HG02642 (cell line): ENCODE data around the gene PLK3.
A peak's percentile ranks its signal among the peaks of the same experiment; 100 is the strongest.
"Not testable (repeated sequence)": the region's sequence is repeated elsewhere in the genome, so short reads cannot be mapped to it uniquely, and the experiment has no call there.

ENCODE experiments used
- ATAC-seq: cut with Tn5 transposase; IDR thresholded peaks from one replicate; pipeline ENCODE4 v1.9.1; 2021; ENCODE audit warnings: mild to moderate bottlenecking; ENCODE audit not compliant: unreplicated experiment, poor library complexity

The PLK3 gene

DNA sequence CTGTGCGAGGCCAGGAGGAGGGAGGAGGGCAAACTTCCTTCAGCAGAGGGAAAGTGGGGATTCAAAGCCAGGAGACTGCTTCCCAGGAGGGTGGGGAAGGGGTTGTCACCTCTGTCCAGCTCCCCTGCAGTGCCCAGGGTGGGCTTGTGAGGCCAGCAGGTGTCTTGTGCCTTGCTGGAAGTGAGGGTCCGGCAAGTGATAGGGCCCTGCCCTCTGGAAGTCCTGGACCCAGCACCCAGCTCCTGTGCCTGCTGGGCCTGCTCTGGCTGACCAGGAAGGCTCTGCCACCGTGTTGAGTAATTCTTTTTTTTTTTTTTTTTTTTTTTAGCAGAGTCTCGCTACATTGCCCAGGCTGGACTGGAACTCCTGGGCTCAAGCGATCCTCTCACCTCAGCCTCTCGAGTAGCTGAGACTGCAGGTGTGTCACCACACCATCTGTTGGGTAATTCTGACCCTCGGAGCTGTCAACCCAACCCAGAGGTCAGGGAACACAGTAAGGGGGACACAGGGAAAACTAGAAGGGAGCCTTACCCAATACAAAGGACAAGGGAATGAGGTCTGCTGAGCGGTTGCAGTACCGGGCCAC, 13.2 kb upstream of the PLK3 start:
- ATAC-seq: no peak

DNA sequence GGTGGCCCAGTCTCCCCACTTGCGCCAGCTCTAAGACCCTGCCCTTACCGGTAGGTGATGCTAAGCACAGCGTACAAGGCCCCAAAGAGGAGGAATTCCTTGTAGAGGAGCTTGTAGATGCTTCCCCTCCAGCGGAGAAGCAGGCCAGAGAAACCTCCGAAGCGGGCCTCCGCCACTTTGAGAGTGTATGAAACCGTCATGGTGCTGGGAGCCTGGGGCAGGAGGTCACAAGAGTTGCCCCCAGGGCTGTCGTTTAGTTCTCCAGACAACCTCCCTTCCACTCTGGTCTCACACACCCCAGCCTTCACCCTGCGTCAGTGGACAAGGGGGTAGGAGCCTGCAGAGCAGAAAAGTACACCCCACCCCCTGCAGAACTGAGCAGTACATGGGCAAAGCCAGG, 12.7 kb upstream of the PLK3 start:
- ATAC-seq: no peak

DNA sequence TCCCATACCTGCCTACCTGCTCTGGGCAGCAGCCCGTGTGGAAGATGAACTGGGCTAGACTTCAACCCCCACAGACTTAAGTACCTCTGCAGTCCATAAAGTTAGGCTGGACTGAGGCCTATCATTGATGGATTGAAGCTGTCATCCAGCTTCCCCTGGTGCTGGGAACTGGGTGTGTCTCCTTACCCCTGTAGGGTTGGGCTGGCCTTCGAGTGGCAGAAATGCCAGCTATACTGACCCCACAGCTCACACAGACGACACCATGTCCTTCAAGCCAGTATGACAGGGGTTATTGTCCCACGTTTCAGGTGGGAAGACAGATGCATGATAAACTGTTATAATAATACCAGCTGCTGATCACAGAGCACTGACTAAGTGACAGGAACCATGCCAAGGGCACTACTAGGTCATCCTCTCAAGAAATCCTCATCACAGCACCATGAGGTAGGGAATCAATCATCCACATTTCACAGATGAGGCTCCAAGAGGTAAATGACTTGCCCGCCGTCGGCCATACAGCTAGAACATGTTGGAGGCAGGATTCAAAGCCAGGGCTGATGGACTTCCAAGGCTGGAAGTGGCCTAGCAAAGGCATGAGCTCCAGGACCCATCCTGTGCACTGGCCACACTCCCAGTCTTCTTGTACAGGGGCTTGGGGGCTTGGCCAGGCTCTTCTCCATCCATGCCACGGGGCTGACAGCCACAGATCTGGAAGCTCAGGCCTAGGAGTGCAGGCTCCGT, 11.9 kb upstream of the PLK3 start, which contains the start of gene BEST4:
BEST4 (minus strand) TSS at position 51 of the 741 bp plus-strand sequence. CDS start 465 bp downstream, outside the sequence.
- no peak for ATAC-seq

DNA sequence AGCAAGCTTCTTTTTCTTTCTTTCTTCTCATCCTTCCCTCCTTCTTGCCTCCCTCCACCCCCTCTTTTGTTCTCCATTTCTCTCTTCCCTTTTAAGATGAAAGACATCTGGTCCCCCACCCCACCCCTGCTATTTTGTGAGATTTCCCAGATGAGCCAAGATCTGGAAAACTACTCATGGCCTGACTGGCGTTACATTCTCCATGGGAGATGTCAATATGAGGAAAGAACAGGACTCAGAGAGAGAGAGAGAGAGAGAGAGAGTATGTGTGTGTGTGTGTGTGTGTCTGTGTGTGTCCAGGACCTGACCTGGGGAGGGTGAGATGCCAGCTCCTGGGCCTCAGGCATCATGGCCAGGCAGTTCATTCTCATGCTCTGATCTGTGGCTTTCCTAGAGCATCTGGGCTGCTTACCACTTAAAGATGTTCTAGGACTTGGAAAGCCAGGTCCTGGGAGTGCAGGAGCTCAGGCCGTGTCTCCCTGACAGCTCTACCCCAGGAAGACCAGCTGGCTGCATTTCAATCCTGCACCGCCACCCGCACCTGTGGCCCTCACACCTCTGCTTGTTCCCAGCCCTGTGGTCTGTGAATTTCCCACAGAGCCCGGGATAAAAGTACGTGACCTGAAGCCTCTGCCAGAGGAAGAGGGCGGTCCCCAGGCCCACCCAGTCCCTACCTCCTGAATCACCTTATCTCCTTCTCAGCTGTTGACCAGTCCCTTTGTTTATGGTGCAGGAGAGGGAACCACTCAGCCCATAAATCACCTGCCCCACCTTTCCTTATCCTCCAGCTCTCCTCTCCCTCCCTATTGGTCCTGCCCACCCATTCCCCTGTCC, 9.0 kb upstream of the PLK3 start:
- ATAC-seq: no peak

DNA sequence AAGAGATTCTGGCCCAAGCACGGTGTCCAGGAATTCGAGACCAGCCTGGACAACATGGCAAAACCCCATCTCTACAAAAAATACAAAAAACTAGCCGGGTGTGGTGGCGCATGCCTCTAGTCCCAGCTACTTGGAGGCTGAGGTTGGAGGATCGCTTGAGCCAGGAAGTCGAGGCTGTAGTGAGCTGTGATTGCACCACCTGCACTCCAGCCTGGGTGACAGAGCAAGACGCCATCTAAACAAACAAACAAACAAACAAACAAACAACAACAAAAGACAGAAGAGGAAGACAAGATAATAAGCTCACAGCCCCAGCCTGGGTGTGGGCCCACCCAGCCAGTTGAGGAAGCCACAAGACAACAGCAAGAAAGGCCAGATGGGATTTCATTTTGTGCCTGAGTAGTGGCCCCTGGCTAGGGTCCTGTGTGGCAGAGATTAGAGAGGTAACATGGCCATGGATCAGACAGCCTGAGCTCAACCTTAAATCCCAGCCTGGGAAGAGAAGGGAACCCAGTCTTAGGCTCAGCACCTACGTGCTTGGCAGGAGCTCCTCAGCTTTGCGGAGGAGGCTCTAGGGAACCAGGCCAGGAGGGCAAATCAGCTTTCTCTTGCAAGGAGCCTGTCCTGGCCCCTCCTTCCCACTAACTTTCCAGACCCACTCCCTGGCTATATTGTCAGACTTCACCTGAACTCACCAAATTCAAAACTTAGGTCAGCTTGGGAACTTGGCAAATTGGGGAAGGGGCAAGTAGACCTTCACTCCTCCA, 7.3 kb upstream of the PLK3 start:
- ATAC-seq: no peak

DNA sequence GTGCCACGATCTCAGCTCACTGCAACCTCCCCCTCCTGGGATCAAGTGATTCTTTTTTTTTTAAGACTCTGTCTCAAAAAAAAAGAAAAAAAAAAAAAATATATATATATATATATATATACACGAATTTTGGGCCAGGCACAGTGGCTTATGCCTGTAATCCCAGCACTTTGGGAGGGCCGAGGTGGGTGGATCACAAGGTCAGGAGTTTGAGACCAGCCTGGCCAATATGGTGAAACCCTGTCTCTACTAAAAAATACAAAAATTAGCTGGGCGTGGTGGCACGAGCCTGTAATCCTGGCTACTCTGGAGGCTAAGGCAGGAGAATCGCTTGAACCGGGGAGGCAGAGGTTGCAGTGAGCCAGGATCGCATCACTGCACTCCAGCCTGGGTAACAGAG, 2.3 kb upstream of the PLK3 start:
- not testable (repeated sequence) for ATAC-seq

DNA sequence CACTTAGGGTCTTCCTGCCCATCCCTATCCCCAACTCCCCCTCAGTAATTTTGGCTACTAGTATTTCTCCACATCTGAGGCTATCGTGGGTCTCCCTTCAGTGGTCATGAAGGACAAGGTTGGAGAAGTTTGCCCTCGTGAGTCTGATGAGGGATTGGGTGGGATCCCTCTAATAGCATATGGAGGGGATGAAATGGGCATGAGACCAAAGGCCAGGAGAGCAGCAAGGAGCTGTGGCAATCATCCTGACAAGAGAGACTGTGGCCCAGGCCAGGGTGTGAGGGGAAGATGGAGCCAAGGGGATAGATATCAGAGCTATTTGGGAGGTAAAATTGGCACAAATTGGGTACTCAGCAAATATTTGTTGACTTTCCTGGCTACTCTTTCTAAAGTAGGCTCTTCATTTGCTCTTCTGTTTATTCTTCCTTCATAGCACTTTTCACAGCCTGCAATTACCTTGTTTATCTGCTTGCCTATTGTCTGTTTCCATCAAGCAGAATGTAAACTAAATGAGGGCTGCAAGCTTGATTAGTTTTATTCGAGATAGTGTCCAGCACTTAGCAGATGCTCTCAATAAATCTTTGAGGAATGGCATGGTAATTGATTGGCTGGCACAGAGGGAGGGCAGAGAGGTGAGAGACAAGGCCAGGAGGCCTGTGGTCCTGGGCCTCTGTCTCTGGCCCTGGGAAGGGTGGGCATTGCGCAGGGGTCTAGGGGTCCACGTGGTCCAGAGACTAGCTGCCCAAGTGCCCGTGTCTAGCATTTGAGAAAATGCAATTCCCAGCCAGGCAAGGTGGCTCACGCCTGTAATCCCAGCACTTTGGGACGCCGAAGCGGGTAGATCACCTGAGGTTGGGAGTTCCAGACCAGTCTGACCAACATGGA, 1.5 kb upstream of the PLK3 start:
- ATAC-seq: no peak

DNA sequence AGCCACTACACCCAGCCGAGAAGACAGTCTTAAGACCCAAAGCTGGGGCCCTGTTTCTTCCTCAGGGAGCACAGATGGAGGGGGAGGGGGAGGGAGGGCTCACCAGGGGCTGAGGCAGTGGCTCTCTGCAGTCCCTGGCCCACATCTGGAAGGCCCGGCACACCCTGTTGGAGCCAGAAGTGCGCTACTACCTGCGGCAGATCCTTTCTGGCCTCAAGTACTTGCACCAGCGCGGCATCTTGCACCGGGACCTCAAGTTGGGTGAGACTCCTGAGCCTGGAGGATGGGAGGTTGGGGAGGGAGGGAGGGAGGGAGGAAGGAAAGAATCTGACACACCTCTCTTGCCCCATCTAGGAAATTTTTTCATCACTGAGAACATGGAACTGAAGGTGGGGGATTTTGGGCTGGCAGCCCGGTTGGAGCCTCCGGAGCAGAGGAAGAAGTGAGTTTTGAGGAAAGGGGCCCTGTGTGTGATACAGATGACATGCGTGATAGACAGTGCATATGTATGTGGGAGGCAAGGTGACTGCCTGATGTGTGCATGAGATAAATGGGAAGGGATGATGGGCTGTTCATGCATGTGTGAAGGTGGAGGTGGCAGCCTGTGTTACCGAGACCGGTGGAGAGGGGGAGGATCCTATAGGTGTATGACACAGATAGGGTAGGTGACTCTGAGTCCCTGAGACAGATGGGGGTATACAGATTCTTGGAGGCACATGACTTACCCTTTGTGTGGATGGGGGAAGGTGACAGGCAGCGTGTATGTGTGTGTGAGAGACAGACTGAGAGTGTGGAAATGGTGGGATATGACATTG, 1.5 kb downstream of the PLK3 start:
- ATAC-seq: no peak

DNA sequence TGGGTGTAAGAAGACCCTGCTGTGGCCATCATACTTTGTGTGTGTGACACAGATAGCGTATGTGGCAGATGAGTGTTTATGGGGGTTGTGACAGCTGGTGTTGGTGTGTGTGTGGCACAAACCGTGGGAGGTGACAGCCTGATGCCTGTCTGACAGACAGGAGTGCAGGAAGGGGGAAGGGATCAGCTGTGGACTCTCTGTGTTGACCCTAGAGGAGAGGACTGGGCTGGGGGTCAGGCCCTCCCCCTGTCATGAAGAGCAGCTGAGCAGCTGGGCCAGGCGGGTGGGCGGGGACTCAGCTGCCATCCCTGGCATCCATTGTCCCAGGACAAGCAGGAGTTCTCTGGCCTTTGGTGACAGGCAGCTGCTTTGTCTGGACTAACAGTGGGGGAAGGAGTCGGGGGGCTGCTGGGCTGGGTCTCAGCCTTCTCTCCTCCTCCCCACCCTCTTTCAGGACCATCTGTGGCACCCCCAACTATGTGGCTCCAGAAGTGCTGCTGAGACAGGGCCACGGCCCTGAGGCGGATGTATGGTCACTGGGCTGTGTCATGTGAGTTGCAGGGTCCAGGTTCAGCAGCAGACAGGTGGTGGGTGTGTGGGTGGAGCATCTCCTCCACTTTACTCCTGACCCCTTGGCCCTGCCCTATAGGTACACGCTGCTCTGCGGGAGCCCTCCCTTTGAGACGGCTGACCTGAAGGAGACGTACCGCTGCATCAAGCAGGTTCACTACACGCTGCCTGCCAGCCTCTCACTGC, 2.3 kb downstream of the PLK3 start:
- no peak for ATAC-seq

DNA sequence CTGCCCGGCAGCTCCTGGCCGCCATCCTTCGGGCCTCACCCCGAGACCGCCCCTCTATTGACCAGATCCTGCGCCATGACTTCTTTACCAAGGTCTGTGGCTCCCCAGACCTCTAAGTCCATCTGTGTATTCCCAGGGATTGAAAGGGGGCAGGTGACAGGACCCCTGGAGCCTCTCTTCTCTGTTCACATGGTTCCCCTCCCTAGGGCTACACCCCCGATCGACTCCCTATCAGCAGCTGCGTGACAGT, 2.8 kb downstream of the PLK3 start:
- ATAC-seq: no peak

DNA sequence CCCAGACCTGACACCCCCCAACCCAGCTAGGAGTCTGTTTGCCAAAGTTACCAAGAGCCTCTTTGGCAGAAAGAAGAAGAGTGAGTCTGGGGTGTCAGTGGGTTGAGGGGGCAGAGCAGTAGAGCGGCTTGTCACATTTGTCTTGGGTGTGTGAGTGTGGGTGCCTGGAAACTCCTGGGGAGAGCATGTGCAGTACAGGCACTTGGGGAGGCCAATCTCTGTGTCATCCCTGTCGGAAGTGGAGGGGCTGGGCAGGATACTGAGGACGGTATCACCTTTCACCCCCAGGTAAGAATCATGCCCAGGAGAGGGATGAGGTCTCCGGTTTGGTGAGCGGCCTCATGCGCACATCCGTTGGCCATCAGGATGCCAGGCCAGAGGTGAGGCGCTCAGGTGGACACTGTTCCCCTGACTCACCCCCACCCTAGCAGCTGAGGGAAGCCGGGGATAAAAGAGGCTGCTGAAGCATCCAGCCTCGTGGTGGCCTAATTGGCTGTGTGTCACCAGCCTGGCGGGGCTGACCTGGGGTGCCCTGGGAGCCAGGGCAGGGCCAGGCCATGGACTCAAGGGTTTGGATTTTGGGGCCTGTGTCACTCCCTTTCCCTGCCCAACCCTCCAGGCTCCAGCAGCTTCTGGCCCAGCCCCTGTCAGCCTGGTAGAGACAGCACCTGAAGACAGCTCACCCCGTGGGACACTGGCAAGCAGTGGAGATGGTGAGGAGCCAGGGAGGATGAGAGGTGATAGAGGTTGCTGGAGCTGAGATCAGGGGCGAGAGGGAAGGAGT, 3.3 kb downstream of the PLK3 start:
- ATAC-seq: no peak

DNA sequence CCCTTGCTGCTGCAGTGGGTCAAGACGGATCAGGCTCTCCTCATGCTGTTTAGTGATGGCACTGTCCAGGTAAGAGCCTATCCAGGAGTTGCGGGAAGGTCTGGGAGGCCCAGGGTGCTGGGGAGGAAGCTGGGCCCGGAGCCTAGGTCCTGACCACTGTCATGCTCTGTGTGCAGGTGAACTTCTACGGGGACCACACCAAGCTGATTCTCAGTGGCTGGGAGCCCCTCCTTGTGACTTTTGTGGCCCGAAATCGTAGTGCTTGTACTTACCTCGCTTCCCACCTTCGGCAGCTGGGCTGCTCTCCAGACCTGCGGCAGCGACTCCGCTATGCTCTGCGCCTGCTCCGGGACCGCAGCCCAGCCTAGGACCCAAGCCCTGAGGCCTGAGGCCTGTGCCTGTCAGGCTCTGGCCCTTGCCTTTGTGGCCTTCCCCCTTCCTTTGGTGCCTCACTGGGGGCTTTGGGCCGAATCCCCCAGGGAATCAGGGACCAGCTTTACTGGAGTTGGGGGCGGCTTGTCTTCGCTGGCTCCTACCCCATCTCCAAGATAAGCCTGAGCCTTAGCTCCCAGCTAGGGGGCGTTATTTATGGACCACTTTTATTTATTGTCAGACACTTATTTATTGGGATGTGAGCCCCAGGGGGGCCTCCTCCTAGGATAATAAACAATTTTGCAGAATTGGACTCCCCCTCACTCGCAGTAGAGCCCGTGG, 5.3 kb downstream of the PLK3 start:
- no peak for ATAC-seq

DNA sequence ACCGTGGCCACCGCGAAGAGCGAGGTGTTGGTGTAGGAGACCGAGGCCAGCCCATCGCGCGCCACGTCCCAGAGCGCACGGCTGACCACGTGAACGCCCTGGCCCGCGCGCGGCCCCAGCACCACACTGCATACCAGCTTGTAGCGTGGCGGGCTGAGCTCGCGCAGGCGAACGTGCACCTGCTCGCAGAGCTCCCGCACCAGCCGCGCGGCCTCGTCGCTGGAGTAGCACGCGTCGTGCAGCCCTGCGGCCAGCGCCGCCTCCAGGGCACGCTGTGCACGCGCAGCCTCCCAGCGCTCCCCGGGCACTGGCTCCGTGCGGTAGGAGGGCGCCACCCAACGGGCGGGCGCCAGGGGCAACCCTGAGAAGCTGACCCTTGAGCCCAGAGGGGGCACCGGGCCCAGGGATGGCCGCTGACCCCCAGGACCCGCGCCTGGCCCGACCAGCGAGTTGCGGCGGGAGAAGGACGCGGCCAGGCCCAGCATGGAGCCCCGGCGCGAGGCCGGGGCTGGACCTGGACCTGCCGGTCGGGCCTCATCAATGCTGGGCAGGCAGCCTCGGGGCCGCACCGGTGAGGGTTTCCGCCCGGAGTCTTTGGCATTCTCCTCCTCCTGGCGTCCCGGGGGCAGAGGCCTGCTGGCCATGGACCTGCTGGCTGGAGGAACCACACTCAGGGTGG, 6.0 kb downstream of the PLK3 start:
- ATAC-seq: no peak

DNA sequence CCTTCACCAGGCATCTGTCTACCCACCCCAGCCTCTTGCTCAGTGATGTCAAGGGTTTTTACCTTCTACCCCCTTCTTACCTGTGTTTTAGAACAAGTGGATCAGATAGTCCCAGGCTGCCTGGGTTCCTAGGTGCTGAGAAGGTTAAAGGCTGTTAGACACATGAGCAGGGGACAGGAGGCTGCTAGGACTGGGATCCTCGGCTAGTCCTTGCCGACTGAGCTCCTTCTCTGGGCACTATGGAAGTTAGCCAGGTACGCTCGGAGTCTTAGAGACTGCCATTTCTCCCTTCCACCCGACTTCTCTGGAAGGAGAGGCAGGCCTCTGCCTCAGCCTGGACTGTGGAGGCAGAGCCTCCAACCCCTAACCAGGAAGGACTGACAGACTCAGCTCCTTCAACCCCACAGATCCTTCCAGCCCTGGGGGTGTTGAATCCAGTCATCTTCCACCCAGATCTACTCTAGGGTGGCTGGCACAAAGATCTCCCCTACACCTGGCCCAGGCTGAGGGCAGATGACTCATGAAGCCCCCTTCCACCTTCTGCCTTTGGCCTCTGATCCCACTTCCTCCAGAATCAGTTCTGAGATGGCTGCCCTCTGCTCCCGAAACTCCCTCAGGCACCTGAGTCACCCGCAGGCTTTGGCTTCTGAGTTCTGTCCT, 6.7 kb downstream of the PLK3 start, which contains the start of gene DYNLT4:
DYNLT4 (minus strand) TSS at position 648 of the 660 bp plus-strand sequence. CDS start 683 bp downstream, outside the sequence.
- ATAC-seq: no peak

DNA sequence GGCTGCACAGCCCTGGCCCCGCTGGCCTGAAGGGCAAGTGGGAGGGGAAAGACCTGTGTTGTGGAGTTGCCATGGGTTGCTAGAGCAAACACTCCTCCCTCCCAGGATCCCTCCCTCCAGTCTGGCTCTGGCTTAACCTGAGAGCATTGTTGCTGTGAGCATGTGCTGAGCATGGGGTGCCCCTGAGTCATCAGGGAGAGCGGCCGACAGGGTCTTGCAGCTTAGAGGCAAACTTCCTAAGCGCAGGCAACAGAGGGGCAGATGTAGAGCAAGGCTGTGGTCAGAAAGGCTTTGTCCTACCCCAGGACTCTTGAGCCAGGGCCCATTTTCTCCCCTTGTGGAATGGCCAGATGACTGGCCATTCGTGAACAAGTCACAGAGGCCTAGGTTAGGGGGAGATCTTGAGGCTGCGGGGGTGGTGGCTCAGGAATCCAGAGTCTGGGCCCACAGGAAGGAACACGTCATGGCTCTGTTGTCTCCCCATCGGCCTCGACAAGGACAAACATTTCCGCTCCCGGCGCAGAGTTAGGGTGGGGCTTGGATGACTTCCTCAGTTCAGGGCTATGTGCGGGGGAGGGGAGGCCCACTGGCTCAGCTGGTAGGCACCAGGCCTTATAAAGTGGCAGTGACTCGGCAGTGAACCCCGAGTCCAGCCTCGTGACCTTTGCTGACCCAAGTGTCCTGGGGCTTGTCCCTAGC, 7.3 kb downstream of the PLK3 start:
- ATAC-seq: peak; percentile 33
